Measurements from ENCODE around the gene PLCB1. TPM values are rescaled to one million over a fixed set of nuclear protein-coding genes. Genes with fewer than 3 reads are reported as not detected.

PLCB1 gene
- total RNA-seq, 1 experiment from 2014 or later: 11.3 TPM

DNA sequence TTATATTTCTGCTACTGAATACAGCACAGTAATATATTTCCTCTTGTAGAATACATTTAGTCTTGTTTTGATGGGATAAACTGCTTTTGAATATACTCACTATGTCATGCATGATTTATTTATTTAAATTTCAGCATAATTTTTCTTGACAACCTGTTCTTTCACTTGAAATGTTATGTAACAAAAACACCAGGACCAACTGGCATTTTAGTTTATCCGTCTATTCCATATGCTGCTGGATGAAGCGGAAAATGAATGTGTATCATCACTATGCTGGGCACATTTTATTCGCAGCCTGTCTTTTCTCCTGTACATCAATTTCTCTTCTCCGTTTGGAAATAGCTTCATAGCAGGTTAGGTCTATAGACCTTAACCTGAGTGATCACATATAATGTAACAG lies 730.0 kb downstream of the PLCB1 start:
- Mint-ChIP-seq H3K36me3 (no peaks in the 10 kb centered on the region), H3K4me1 (peaks cover 17% of the 10 kb centered on the region), H3K27ac (no peak overlapping the region), H3K4me3 (no peak overlapping the region), H3K27me3 (ENCODE audit: low read depth) (no peaks in the 10 kb centered on the region), H3K9me3 (no peaks in the 10 kb centered on the region; the same call in 1 of the 2 replicates)
- DNase-seq (ENCODE audit: low spot score) (no peak), ATAC-seq (no peak)
- POLR2A ChIA-PET: no interaction called here
- CTCF ChIA-PET: interaction anchor here (2.3 kb wide), 1 partner anchor 8 kb away, joined by 26 read pairs; no protein-coding TSS in a partner anchor
- TF ChIP-seq PRRX2 (CRISPR knock-in tag; IDR thresholded peaks at IDR 0.05) (no peak), ZNF416 (CRISPR knock-in tag; IDR thresholded peaks at IDR 0.05) (no peak), SOX15 (CRISPR knock-in tag; IDR thresholded peaks at IDR 0.05) (no peak), CREB1 (CRISPR knock-in tag; IDR thresholded peaks at IDR 0.05) (no peak), RORB (CRISPR knock-in tag; IDR thresholded peaks at IDR 0.05) (no peak), ZNF121 (CRISPR knock-in tag; IDR thresholded peaks at IDR 0.05) (no peak), EMX1 (CRISPR knock-in tag; IDR thresholded peaks at IDR 0.05) (no peak), TEAD1 (CRISPR knock-in tag; IDR thresholded peaks at IDR 0.05) (no peak)
- TF ChIP-seq, protein P1, sequence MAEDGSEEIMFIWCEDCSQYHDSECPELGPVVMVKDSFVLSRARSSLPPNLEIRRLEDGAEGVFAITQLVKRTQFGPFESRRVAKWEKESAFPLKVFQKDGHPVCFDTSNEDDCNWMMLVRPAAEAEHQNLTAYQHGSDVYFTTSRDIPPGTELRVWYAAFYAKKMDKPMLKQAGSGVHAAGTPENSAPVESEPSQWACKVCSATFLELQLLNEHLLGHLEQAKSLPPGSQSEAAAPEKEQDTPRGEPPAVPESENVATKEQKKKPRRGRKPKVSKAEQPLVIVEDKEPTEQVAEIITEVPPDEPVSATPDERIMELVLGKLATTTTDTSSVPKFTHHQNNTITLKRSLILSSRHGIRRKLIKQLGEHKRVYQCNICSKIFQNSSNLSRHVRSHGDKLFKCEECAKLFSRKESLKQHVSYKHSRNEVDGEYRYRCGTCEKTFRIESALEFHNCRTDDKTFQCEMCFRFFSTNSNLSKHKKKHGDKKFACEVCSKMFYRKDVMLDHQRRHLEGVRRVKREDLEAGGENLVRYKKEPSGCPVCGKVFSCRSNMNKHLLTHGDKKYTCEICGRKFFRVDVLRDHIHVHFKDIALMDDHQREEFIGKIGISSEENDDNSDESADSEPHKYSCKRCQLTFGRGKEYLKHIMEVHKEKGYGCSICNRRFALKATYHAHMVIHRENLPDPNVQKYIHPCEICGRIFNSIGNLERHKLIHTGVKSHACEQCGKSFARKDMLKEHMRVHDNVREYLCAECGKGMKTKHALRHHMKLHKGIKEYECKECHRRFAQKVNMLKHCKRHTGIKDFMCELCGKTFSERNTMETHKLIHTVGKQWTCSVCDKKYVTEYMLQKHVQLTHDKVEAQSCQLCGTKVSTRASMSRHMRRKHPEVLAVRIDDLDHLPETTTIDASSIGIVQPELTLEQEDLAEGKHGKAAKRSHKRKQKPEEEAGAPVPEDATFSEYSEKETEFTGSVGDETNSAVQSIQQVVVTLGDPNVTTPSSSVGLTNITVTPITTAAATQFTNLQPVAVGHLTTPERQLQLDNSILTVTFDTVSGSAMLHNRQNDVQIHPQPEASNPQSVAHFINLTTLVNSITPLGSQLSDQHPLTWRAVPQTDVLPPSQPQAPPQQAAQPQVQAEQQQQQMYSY (CRISPR knock-in tag; IDR thresholded peaks at IDR 0.05): no peak
- TF ChIP-seq, protein P2, sequence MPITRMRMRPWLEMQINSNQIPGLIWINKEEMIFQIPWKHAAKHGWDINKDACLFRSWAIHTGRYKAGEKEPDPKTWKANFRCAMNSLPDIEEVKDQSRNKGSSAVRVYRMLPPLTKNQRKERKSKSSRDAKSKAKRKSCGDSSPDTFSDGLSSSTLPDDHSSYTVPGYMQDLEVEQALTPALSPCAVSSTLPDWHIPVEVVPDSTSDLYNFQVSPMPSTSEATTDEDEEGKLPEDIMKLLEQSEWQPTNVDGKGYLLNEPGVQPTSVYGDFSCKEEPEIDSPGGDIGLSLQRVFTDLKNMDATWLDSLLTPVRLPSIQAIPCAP (CRISPR knock-in tag; IDR thresholded peaks at IDR 0.05): no peak
- TF ChIP-seq, protein P3, sequence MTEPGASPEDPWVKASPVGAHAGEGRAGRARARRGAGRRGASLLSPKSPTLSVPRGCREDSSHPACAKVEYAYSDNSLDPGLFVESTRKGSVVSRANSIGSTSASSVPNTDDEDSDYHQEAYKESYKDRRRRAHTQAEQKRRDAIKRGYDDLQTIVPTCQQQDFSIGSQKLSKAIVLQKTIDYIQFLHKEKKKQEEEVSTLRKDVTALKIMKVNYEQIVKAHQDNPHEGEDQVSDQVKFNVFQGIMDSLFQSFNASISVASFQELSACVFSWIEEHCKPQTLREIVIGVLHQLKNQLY (CRISPR knock-in tag; IDR thresholded peaks at IDR 0.05): no peak

DNA sequence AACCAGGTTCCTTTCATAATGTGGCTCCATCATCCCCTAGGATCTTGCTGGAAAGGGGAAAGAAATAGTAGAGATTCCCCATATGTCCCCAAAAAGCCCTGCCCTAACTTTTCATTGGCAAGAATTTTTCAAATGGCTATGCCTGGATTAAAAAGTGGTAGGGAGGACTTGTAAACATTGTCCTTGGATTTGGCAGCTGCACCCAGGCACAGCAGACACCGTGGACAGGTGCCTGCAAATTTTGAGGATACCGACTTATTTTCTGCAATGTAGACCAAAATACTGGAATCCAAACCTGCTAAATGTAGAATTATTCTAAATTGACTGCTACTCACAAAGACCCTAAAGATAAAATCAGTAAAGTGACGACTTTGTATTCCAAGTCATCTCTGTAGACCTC lies 733.6 kb downstream of the PLCB1 start:
- Mint-ChIP-seq H3K4me3 (no peak overlapping the region), H3K27ac (no peak overlapping the region), H3K27me3 (ENCODE audit: low read depth) (no peaks in the 10 kb centered on the region), H3K9me3 (no peaks in the 10 kb centered on the region), H3K4me1 (peaks cover 22% of the 10 kb centered on the region), H3K36me3 (no peaks in the 10 kb centered on the region)
- CTCF ChIA-PET: no interaction called here
- DNase-seq (ENCODE audit: low spot score) (no peak), ATAC-seq (no peak)
- POLR2A ChIA-PET: no interaction called here
- TF ChIP-seq TCF7 (CRISPR knock-in tag; IDR thresholded peaks at IDR 0.05; ENCODE audit: low read depth) (no peak), NFYB (CRISPR knock-in tag; conservative IDR thresholded peaks at IDR 0.05; ENCODE audit: low read depth) (no peak), PRRX2 (CRISPR knock-in tag; IDR thresholded peaks at IDR 0.05) (no peak), JAZF1 (CRISPR knock-in tag; IDR thresholded peaks at IDR 0.05) (no peak), ZNF121 (CRISPR knock-in tag; IDR thresholded peaks at IDR 0.05) (no peak), ZBTB21 (CRISPR knock-in tag; IDR thresholded peaks at IDR 0.05; ENCODE audit: borderline replicate concordance) (no peak), ZNF232 (CRISPR knock-in tag; IDR thresholded peaks at IDR 0.05) (no peak), MXD4 (CRISPR knock-in tag; IDR thresholded peaks at IDR 0.05; ENCODE audit: borderline replicate concordance) (no peak)
- TF ChIP-seq, protein P4, sequence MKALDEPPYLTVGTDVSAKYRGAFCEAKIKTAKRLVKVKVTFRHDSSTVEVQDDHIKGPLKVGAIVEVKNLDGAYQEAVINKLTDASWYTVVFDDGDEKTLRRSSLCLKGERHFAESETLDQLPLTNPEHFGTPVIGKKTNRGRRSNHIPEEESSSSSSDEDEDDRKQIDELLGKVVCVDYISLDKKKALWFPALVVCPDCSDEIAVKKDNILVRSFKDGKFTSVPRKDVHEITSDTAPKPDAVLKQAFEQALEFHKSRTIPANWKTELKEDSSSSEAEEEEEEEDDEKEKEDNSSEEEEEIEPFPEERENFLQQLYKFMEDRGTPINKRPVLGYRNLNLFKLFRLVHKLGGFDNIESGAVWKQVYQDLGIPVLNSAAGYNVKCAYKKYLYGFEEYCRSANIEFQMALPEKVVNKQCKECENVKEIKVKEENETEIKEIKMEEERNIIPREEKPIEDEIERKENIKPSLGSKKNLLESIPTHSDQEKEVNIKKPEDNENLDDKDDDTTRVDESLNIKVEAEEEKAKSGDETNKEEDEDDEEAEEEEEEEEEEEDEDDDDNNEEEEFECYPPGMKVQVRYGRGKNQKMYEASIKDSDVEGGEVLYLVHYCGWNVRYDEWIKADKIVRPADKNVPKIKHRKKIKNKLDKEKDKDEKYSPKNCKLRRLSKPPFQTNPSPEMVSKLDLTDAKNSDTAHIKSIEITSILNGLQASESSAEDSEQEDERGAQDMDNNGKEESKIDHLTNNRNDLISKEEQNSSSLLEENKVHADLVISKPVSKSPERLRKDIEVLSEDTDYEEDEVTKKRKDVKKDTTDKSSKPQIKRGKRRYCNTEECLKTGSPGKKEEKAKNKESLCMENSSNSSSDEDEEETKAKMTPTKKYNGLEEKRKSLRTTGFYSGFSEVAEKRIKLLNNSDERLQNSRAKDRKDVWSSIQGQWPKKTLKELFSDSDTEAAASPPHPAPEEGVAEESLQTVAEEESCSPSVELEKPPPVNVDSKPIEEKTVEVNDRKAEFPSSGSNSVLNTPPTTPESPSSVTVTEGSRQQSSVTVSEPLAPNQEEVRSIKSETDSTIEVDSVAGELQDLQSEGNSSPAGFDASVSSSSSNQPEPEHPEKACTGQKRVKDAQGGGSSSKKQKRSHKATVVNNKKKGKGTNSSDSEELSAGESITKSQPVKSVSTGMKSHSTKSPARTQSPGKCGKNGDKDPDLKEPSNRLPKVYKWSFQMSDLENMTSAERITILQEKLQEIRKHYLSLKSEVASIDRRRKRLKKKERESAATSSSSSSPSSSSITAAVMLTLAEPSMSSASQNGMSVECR (CRISPR knock-in tag; IDR thresholded peaks at IDR 0.05; ENCODE audit: borderline replicate concordance): no peak
- TF ChIP-seq, protein P5, sequence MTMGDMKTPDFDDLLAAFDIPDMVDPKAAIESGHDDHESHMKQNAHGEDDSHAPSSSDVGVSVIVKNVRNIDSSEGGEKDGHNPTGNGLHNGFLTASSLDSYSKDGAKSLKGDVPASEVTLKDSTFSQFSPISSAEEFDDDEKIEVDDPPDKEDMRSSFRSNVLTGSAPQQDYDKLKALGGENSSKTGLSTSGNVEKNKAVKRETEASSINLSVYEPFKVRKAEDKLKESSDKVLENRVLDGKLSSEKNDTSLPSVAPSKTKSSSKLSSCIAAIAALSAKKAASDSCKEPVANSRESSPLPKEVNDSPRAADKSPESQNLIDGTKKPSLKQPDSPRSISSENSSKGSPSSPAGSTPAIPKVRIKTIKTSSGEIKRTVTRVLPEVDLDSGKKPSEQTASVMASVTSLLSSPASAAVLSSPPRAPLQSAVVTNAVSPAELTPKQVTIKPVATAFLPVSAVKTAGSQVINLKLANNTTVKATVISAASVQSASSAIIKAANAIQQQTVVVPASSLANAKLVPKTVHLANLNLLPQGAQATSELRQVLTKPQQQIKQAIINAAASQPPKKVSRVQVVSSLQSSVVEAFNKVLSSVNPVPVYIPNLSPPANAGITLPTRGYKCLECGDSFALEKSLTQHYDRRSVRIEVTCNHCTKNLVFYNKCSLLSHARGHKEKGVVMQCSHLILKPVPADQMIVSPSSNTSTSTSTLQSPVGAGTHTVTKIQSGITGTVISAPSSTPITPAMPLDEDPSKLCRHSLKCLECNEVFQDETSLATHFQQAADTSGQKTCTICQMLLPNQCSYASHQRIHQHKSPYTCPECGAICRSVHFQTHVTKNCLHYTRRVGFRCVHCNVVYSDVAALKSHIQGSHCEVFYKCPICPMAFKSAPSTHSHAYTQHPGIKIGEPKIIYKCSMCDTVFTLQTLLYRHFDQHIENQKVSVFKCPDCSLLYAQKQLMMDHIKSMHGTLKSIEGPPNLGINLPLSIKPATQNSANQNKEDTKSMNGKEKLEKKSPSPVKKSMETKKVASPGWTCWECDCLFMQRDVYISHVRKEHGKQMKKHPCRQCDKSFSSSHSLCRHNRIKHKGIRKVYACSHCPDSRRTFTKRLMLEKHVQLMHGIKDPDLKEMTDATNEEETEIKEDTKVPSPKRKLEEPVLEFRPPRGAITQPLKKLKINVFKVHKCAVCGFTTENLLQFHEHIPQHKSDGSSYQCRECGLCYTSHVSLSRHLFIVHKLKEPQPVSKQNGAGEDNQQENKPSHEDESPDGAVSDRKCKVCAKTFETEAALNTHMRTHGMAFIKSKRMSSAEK (CRISPR knock-in tag; IDR thresholded peaks at IDR 0.05; ENCODE audit: borderline replicate concordance): no peak
- TF ChIP-seq, protein P6, sequence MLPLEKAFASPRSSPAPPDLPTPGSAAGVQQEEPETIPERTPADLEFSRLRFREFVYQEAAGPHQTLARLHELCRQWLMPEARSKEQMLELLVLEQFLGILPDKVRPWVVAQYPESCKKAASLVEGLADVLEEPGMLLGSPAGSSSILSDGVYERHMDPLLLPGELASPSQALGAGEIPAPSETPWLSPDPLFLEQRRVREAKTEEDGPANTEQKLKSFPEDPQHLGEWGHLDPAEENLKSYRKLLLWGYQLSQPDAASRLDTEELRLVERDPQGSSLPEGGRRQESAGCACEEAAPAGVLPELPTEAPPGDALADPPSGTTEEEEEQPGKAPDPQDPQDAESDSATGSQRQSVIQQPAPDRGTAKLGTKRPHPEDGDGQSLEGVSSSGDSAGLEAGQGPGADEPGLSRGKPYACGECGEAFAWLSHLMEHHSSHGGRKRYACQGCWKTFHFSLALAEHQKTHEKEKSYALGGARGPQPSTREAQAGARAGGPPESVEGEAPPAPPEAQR (CRISPR knock-in tag; IDR thresholded peaks at IDR 0.05): no peak

Measured in WTC11 (cell line).